Gastrocnemius medialis (tissue), 4 donors: ENCODE measurements around the gene TINAG. TPM values are rescaled to one million over a fixed set of nuclear protein-coding genes. Genes with fewer than 3 reads are reported as not detected.
A peak's percentile ranks its signal among the peaks of the same experiment; 100 is the strongest.

ENCODE experiments used
- ATAC-seq, 2 donors: fragments of 150-250 bp; one replicate each; pipeline ENCODE4 v1.9.1; 2016
- DNase-seq, 2 donors: peaks; one replicate each; pipeline ENCODE4 v3.0.0-alpha.2; 2019
- H3K27ac ChIP-seq, 4 donors: fragments of 200-600 bp; sonication (generic); 1 replicate in 1 of 4; 2 replicates in 3 of 4; pipeline ENCODE4 v1.5.1; 2016 to 2018; ENCODE audit warnings: mild to moderate bottlenecking in 2 of 4, moderate library complexity in 1 of 4
- H3K27me3 ChIP-seq, 3 donors: fragments of 200-600 bp; sonication (generic) in 2 of 3; 1 replicate in 1 of 3; 2 replicates in 2 of 3; pipeline versions ENCODE4 v1.5.1 to v1.6.0; 2016 to 2019; ENCODE audit warnings: mild to moderate bottlenecking in 1 of 3, moderate library complexity in 1 of 3
- H3K36me3 ChIP-seq, 2 donors: fragments of 200-600 bp; sonication (generic) in 1 of 2; one replicate each; pipeline ENCODE4 v1.5.1; 2017 to 2018
- H3K4me1 ChIP-seq, 2 donors: fragments of 200-600 bp; sonication (generic) in 1 of 2; one replicate each; pipeline ENCODE4 v1.5.1; 2016 to 2017; ENCODE audit warnings: mild to moderate bottlenecking in 2 of 2
- H3K4me3 ChIP-seq, 4 donors: fragments of 200-600 bp; sonication (generic) in 3 of 4; 1 replicate in 1 of 4; 2 replicates in 3 of 4; pipeline ENCODE4 v1.5.1; 2016 to 2019; ENCODE audit warnings: mild to moderate bottlenecking in 2 of 4
- H3K9me3 ChIP-seq, 3 donors: fragments of 200-600 bp; sonication (generic) in 2 of 3; 1 replicate in 1 of 3; 2 replicates in 2 of 3; pipeline ENCODE4 v1.5.1; 2016 to 2019
- CTCF ChIP-seq, 5 experiments: fragments of 450-650 bp in 3 of 5; fragments of 200-600 bp in 2 of 5; sonication (generic) in 2 of 5; IDR thresholded peaks in 4 of 5; conservative IDR thresholded peaks in 1 of 5; 1 replicate in 4 of 5; 2 replicates in 1 of 5; pipeline ENCODE4 v1.5.1; 2016 to 2019; ENCODE audit warnings: antibody characterized with exemption in 5 of 5, mild to moderate bottlenecking in 3 of 5, moderate library complexity in 3 of 5
- POLR2A ChIP-seq, 2 donors: fragments of 450-650 bp; IDR thresholded peaks; one replicate each; pipeline ENCODE4 v1.6.1; 2017; ENCODE audit warnings: antibody characterized with exemption in 2 of 2, mild to moderate bottlenecking in 2 of 2, moderate library complexity in 2 of 2
- in situ Hi-C, 4 donors: fragments of 200-750 bp; cut with MboI; loops; one replicate each; pipeline versions ENCODE4 v1.15.0 to v1.8.0; 2017; ENCODE audit warnings: low sequenced_read_pairs in 4 of 4
- intact Hi-C: fragments of 100-400 bp; cut with DNase I; formaldehyde crosslinking; loops from one replicate; pipeline ENCODE4 v1.15.1; 2023; ENCODE audit warnings: low total_unique reads
- total RNA-seq, 4 donors: library from RNA; depleted of rRNA; stranded (reverse); fragments of >200 nt; gene quantifications; one replicate each; pipeline versions ENCODE4 v1.1.0 to v1.2.3, GENCODE V29; 2016

TINAG gene
- total RNA-seq, 4 donors from 2014 or later: 0.36 to 0.78 (median 0.41) TPM; not detected in 1

GRCh38 chr6:54335871-54336270 lies 27.6 kb downstream of the TINAG start:
- DNase-seq (no peak), ATAC-seq (peak; percentile 33 to 39)
- no peaks in the 10 kb centered on the region for H3K27me3 ChIP-seq
- H3K36me3 ChIP-seq: no peaks in the 10 kb centered on the region
- H3K4me3 ChIP-seq: no peak overlapping the region
- in situ Hi-C loops (no loop called here), intact Hi-C loops (no loop called here)
- H3K4me1 ChIP-seq: no peaks in the 10 kb centered on the region
- H3K9me3 ChIP-seq: no peaks in the 10 kb centered on the region
- TF ChIP-seq CTCF (IDR thresholded peaks at IDR 0.05 in 4 of 5, conservative IDR thresholded peaks at IDR 0.05 in 1 of 5): no peak
- no peak overlapping the region for H3K27ac ChIP-seq

DNA sequence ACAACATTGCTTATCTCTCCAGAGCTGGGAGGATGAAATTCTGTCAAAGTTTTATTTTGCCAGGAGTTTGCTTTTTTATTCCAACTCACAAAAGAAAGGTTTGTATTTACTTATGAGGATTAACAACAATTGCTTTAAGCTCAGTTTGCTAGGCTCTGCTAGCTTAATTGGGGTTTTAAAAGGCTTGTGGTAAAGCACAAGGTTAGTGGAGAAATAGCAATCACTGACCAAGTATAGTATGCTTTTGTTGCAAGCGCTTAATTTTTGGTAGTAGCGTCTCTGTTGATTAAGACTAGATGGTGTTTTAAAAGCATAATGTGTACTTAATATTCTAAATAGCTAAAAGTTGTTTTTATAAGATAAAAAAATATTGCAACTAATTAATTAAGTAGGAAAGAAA lies 45.7 kb downstream of the TINAG start:
- H3K36me3 ChIP-seq: no peaks in the 10 kb centered on the region
- intact Hi-C loops (no loop called here), in situ Hi-C loops (no loop called here)
- no peak for ATAC-seq
- H3K4me3 ChIP-seq: no peak overlapping the region
- no peak for TF ChIP-seq POLR2A (IDR thresholded peaks at IDR 0.05)
- no peak for TF ChIP-seq CTCF (IDR thresholded peaks at IDR 0.05 in 4 of 5, conservative IDR thresholded peaks at IDR 0.05 in 1 of 5)
- H3K4me1 ChIP-seq: no peaks in the 10 kb centered on the region
- no peak for DNase-seq
- no peaks in the 10 kb centered on the region for H3K27me3 ChIP-seq
- H3K9me3 ChIP-seq: no peaks in the 10 kb centered on the region
- H3K27ac ChIP-seq: no peak overlapping the region

- Histone ChIP-seq H3K36me3 (no peaks in the 10 kb centered on the region), H3K4me3 (no peak overlapping the region), H3K9me3 (no peaks in the 10 kb centered on the region), H3K27me3 (no peaks in the 10 kb centered on the region), H3K4me1 (no peaks in the 10 kb centered on the region), H3K27ac (no peak overlapping the region)
- in situ Hi-C loops: no loop called here
- no peak for ATAC-seq
- no peak for DNase-seq
- TF ChIP-seq POLR2A (IDR thresholded peaks at IDR 0.05) (no peak), CTCF (IDR thresholded peaks at IDR 0.05 in 4 of 5, conservative IDR thresholded peaks at IDR 0.05 in 1 of 5) (no peak)
- intact Hi-C loops: no loop called here
Observed at GRCh38 chr6:54354608-54355007, 46.4 kb downstream of the TINAG start.

DNA sequence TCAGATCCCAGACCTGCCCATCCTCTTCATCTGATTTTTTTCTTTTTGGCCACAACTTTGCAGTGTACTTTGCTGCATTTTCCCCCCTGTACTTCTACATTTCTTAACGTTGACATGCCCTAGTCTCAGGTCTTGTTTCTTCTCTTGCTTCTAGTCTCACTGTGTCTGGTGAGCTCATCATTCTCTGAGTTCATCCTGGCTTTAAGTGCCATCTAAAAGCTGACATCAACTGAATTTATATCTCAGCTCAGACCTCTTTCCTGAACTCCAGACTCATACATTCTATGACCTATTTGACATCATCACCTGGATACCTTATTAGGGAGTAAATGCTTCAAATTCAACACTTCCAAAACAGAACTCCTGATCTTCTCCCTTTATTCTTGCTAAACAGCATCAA lies 48.9 kb downstream of the TINAG start:
- intact Hi-C loops: no loop called here
- Histone ChIP-seq H3K27me3 (no peaks in the 10 kb centered on the region), H3K4me1 (no peaks in the 10 kb centered on the region), H3K9me3 (no peaks in the 10 kb centered on the region), H3K4me3 (no peak overlapping the region), H3K27ac (no peak overlapping the region), H3K36me3 (no peaks in the 10 kb centered on the region)
- no peak for ATAC-seq
- TF ChIP-seq POLR2A (IDR thresholded peaks at IDR 0.05) (no peak), CTCF (IDR thresholded peaks at IDR 0.05 in 4 of 5, conservative IDR thresholded peaks at IDR 0.05 in 1 of 5) (no peak)
- in situ Hi-C loops: no loop called here
- DNase-seq: no peak

GRCh38 chr6:54361188-54361587 lies 52.9 kb downstream of the TINAG start:
- no peak for TF ChIP-seq POLR2A (IDR thresholded peaks at IDR 0.05)
- no peak for TF ChIP-seq CTCF (IDR thresholded peaks at IDR 0.05 in 4 of 5, conservative IDR thresholded peaks at IDR 0.05 in 1 of 5)
- no peak overlapping the region for H3K4me3 ChIP-seq
- no peaks in the 10 kb centered on the region for H3K9me3 ChIP-seq
- H3K27me3 ChIP-seq: no peaks in the 10 kb centered on the region
- DNase-seq (no peak), ATAC-seq (no peak)
- H3K36me3 ChIP-seq: no peaks in the 10 kb centered on the region
- H3K27ac ChIP-seq: no peak overlapping the region
- intact Hi-C loops (no loop called here), in situ Hi-C loops (no loop called here)
- H3K4me1 ChIP-seq: no peaks in the 10 kb centered on the region
